Left lobe of liver (tissue), 2 donors: ENCODE measurements around the gene ARHGAP30. TPM values are rescaled to one million over a fixed set of nuclear protein-coding genes. Genes with fewer than 3 reads are reported as not detected.
A peak's percentile ranks its signal among the peaks of the same experiment; 100 is the strongest.
"Not testable (repeated sequence)": the region's sequence is repeated elsewhere in the genome, so short reads cannot be mapped to it uniquely, and the experiment has no call there.

Experiments used
- ATAC-seq: fragments of 200-7000 bp; cut with Tn5 transposase; one replicate; pipeline ENCODE4 v1.9.1; 2020; ENCODE audit warnings: mild to moderate bottlenecking, moderate library complexity
- DNase-seq: peaks from one replicate; pipeline ENCODE4 v3.0.0-alpha.2; 2020; ENCODE audit warnings: low spot score
- total RNA-seq: library from RNA; stranded (reverse); gene quantifications from one replicate; pipeline ENCODE4 v1.2.1, GENCODE V29; 2021
- donor health status: DM: no; HTN: no; CAD: no; lungs with moderate emphysema.
- donor health status: DM: no; HTN: yes; CAD: no.

Gene ARHGAP30
- total RNA-seq, 1 donor from 2014 or later: 4.0 TPM

DNA sequence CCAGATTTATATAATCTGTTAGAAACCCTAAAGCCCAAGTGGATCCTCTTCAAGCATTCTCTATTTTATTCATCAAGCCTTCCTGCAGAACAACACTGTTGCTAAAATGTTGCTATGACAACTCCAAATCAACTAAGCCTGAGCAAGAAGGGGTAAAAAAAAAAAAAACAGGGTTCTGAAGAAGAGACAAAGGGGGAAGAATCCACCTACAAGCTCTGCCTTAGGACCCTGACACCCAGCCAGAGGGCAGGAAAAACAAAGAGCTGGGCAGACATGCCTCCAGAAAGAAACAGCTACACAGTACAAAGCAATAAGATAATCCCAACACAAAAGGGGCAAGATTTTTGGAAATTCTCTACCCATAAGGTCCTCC is 25.2 kb downstream of the ARHGAP30 start:
- ATAC-seq: no peak
- no peak for DNase-seq

- no peak for ATAC-seq
- DNase-seq: no peak
These were observed 30.1 kb downstream of the ARHGAP30 start for GRCh38 chr1:161039546-161039945.

DNA sequence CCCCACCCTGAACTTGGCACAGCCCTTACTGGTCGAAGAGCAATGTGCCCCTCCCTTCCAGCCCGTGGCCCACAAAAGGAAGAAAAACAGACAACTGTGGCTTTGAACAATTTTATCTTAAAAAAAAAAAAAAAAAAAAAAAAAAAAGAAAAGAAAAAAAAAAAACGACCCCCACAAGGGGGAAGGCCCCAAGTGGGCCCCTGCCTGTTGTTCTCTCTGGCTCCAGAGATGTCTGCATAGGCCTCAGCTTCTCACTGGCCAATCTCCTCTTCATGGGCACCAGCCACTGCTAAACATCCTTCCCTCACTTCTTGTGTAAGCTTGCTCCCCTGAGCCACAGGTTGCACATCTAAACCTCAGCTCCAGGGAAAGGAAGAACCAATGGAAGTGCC is 30.5 kb downstream of the ARHGAP30 start:
- DNase-seq: no peak
- no peak for ATAC-seq

- DNase-seq (peak; percentile 80), ATAC-seq (peak; percentile 94)
These were observed 31.1 kb downstream of the ARHGAP30 start, which contains the start of gene TSTD1 for GRCh38 chr1:161038523-161039153. TSS of gene TSTD1 (minus strand) at chr1:161038964. CDS start at chr1:161038889, 75 bp downstream.

DNA sequence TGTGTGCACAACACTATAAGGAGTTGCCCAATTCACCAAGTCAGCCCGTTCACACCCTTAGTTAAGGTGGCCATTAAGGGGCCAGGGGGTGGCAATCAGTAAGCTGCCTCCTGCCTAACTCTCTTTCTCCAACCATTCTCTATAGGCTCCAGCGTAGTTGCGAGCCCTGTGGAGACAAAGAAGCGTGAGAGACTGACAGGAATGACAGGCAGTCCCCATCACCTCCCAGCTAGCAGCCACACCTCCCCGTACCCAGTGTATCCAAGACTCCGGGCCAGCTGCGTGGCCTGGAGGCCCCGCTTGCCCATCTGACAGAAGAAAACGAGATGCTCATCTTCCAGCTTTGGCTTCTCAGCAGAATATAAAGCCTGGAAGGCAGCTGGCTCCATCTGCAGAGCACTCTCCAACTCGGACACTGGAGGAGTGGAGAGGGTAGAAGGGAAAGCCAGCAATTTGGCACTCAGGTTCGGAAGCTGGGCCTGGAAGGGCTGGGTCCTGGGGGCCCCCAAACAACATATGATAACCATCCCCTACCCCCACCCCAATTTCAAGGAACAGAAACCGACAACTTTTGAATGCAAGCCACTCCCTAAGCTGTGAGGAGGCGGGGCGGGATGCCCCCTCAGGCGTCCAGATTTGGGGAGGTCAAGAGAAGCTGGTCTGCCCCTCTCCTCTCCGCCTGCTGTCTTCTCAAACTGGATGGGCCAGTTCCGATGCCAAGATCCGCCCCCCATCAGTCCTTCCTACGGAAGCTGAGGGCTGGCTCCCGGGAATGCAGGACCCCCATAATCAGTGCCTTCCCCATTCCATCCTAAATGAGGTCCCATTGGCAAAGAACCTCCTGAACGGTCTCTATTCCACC is 31.8 kb downstream of the ARHGAP30 start:
- ATAC-seq (no peak), DNase-seq (no peak)

- no peak for DNase-seq
- no peak for ATAC-seq
These were observed 35.9 kb downstream of the ARHGAP30 start for GRCh38 chr1:161033751-161034150.

DNA sequence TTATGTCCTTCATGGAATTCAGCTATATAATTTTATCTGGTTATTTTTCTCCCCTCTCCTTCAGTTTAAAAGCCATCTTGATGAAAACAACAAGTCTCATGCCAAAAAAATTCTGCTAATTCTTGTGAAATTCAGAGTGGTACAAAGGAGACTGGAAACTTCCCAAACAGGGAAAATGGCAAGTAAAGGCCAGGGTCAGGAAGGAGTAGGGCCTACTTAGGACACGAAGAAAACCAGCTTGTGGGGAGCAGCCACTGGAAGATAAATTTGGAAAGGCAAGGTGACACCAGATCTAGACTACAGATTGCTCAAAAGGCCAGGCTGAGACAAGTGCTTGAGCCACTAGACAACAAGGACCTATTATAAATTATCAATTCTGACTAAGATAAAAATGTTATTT is 37.3 kb downstream of the ARHGAP30 start:
- DNase-seq: no peak
- peak; percentile 25 for ATAC-seq

- DNase-seq (no peak), ATAC-seq (no peak)
These were observed 37.8 kb downstream of the ARHGAP30 start for GRCh38 chr1:161031874-161032273.

DNA sequence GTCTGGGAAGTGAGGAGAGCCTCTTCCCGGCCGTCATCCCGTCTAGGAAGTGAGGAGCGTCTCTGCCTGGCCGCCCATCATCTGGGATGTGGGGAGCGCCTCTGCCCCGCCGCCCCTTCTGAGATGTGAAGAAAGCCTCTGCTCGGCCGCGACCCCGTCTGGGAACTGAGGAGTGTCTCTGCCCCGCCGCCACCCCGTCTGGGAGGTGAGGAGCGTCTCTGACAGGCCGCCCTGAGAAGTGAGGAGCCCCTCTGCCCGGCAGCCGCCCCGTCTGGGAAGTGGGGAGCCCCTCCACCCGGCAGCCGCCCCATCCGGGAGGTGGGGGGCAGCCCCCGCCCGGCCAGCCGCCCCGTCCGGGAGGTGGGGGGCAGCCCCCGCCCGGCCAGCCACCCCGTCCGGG is 40.2 kb downstream of the ARHGAP30 start:
- DNase-seq, ATAC-seq: not testable (repeated sequence)

GRCh38 chr1:161026954-161027353 is 42.7 kb downstream of the ARHGAP30 start:
- DNase-seq, ATAC-seq: not testable (repeated sequence)

DNA sequence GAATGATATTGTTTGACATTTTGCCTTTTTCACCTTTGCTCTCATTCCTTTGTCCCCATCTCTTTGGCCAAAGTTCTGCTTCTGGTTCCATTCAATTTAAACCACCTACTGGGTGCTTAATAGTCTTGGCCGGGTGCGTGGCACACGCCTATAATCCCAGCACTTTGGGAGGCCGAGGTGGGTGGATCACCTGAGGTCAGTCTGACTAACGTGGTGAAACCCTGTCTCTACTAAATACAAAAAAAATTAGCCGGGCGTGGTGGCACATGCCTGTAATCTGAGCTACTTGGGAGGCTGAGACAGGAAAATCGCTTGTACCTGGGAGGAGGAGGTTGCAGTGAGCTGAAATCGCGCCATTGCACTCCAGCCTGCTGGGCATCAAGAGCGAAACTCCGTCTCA is 47.3 kb downstream of the ARHGAP30 start:
- not testable (repeated sequence) for ATAC-seq, DNase-seq

GRCh38 chr1:161021970-161022353 is 47.7 kb downstream of the ARHGAP30 start:
- DNase-seq (no peak), ATAC-seq (no peak)

- DNase-seq (peak; percentile 99), ATAC-seq (peak; percentile 88)
These were observed 48.3 kb downstream of the ARHGAP30 start for GRCh38 chr1:161021165-161021969.

- DNase-seq: peak; percentile 66
- peak; percentile 57 for ATAC-seq
These were observed 49.1 kb downstream of the ARHGAP30 start, which contains the start of gene F11R for GRCh38 chr1:161020509-161021164. TSS of gene F11R (minus strand) at chr1:161021152. CDS start at chr1:161021073, 79 bp downstream.

- ATAC-seq: peak; percentile 27
- DNase-seq: no peak
These were observed 49.8 kb downstream of the ARHGAP30 start for GRCh38 chr1:161019751-161020495.

DNA sequence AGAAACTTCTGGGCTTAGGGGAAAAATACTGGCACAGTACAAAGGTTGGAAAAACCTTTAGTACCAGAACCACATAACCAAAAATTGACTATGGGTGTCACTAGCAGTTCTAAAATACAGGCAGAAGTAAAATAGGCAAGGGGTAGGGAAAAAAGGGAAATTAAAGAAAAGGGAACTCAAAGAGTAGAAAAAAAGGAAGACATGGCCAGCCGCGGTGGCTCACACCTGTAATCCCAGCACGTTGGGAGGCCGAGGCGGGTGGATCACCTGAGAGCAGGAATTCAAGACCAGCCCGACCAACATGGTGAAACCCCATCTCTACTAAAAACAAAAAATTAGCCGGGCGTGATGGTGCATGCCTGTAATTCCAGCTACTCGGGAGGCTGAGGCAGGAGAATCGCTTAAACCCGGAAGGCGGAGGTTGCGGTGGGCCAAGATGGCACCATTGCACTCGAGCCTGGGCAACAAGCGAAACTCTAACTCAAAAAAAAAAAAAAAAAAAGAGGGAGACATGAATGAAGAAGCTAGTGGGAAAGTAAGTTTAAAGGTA is 50.5 kb downstream of the ARHGAP30 start:
- DNase-seq, ATAC-seq: not testable (repeated sequence)

DNA sequence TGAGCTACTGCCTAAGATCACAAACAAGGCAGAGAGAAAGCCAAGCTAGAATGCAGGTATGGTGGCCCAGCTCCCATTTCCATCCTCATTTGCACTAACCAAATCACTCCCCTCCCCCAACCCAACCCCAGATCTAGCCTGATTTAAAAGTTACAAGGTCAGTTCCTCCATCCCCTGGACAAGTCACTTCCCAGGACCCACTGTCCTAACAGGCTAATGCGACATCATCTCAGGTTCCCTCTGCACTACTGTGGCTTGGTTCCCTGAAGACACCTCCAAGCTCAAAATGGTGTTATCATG is 51.1 kb downstream of the ARHGAP30 start:
- no peak for ATAC-seq
- DNase-seq: no peak

- ATAC-seq (no peak), DNase-seq (no peak)
These were observed 51.7 kb downstream of the ARHGAP30 start for GRCh38 chr1:161017756-161018630.

DNA sequence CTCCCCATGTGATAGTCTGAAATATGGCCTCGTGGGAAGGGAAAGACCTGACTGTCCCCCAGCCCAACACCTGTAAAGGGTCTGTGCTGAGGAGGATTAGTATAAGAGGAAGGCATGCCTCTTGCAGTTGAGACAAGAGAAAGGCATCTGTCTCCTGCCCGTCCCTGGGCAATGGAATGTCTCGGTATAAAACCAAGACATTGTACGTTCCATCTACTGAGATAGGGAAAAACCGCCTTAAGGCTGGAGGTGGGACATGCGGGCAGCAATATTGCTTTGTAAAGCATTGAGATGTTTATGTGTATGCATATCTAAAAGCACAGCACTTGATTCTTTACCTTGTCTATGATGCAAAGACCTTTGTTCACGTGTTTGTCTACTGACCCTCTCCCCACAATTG is 52.5 kb downstream of the ARHGAP30 start:
- ATAC-seq, DNase-seq: not testable (repeated sequence)
